Measurements from ENCODE around the gene APC. TPM values are rescaled to one million over a fixed set of nuclear protein-coding genes. Genes with fewer than 3 reads are reported as not detected.

Gene APC
- total and polyA plus RNA-seq, 8 donors = 4.2 to 24.0 (median 14.7) TPM

- WGBS, 2 donors = 94 to 96% methylated on average over 1 of the region's 1 CpG
- TF ChIP-seq CTCF (IDR thresholded peaks at IDR 0.05) = no peak
- intact Hi-C loops (cut with DNase I) = no loop called here
- Histone ChIP-seq H3K27ac (no peak overlapping the region), H3K27me3 (no peaks in the 10 kb centered on the region), H3K36me3 (peaks cover 0 to 14% (median 0%) of the 10 kb centered on the region in 3 donors), H3K4me1 (no peaks in the 10 kb centered on the region), H3K4me3 (no peak overlapping the region), H3K9me3 (no peaks in the 10 kb centered on the region)
- no peak for FAIRE-seq
- DNase-seq = no peak
- no peak for ATAC-seq
These were observed 74.9 kb downstream of the APC start for GRCh38 chr5:112812549-112812948.

GRCh38 chr5:112820246-112820645 is 82.6 kb downstream of the APC start:
- Histone ChIP-seq H3K27ac (no peak overlapping the region), H3K36me3 (peaks cover 0 to 25% (median 4%) of the 10 kb centered on the region in 3 donors), H3K4me1 (no peaks in the 10 kb centered on the region), H3K9me3 (no peaks in the 10 kb centered on the region), H3K27me3 (no peaks in the 10 kb centered on the region), H3K4me3 (no peak overlapping the region)
- TF ChIP-seq CTCF (IDR thresholded peaks at IDR 0.05) = no peak
- no peak for DNase-seq
- FAIRE-seq = no peak
- no peak for ATAC-seq
- WGBS, 2 donors = 90 to 97% methylated on average over 1 of the region's 1 CpG
- intact Hi-C loops (cut with DNase I) = no loop called here

DNA sequence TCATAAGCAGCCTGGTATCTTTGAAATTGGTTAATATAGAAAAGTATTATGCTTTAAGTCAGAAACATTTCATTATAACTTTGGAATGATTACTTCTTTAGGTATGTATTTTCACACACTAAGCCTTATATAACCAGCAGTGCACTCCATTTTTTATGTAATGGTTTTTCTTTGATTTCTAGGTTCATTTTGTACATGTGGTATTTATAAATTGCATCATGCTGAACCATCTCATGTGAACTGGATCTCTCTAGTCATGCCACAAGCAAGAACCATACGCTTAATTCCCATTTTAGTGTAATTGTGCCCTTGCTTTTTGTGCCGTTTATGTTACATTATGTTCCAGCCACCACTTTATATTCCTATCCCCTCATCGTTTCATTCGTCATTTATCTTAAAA is 84.8 kb downstream of the APC start:
- Histone ChIP-seq H3K36me3 (peaks cover 0 to 15% (median 4%) of the 10 kb centered on the region in 3 donors), H3K4me3 (no peak overlapping the region), H3K27me3 (no peaks in the 10 kb centered on the region), H3K27ac (no peak overlapping the region), H3K4me1 (no peaks in the 10 kb centered on the region), H3K9me3 (no peaks in the 10 kb centered on the region)
- 70 to 97% methylated on average over 4 of the region's 4 CpGs for WGBS, 2 donors
- no peak for ATAC-seq
- FAIRE-seq = no peak
- intact Hi-C loops (cut with DNase I) = no loop called here
- no peak for DNase-seq
- no peak for TF ChIP-seq CTCF (IDR thresholded peaks at IDR 0.05)

- H3K4me3 ChIP-seq = no peak overlapping the region
- FAIRE-seq (no peak), ATAC-seq (no peak), DNase-seq (no peak)
- TF ChIP-seq CTCF (IDR thresholded peaks at IDR 0.05) = no peak
- 87 to 91% methylated on average over 2 of the region's 2 CpGs for WGBS, 2 donors
- no peak overlapping the region for H3K27ac ChIP-seq
- no peaks in the 10 kb centered on the region for H3K27me3 ChIP-seq
- intact Hi-C loops (cut with DNase I) = no loop called here
- no peaks in the 10 kb centered on the region for H3K4me1 ChIP-seq
- peaks cover 0 to 20% (median 4%) of the 10 kb centered on the region in 3 donors for H3K36me3 ChIP-seq
- H3K9me3 ChIP-seq = no peaks in the 10 kb centered on the region
These were observed 85.5 kb downstream of the APC start for GRCh38 chr5:112823181-112823580.

DNA sequence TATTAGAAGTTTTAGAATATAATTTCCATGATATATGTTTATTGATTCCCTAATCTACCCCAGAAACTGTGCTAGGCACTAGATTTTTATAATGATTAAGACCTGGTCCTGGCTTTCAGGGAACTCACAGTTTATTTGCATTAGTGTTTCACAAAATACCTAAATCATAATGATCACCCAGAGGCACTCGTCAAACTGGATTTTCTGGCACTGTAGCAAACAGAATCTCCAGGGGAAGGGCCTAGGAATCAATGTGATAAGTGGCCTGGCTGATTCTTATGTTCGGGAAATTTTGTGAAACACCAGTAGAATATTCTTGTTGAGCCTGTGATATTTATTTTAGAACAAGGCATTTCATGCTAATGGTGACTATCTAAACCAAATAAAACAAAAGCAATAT is 86.0 kb downstream of the APC start:
- intact Hi-C loops (cut with DNase I) = no loop called here
- ATAC-seq = no peak
- no peak for FAIRE-seq
- Histone ChIP-seq H3K36me3 (peaks cover 0 to 18% (median 4%) of the 10 kb centered on the region in 3 donors), H3K27ac (no peak overlapping the region), H3K27me3 (no peaks in the 10 kb centered on the region), H3K4me1 (no peaks in the 10 kb centered on the region), H3K4me3 (no peak overlapping the region), H3K9me3 (no peaks in the 10 kb centered on the region)
- no peak for TF ChIP-seq CTCF (IDR thresholded peaks at IDR 0.05)
- no peak for DNase-seq
- 68% methylated on average over 2 of the region's 2 CpGs for WGBS, 2 donors

Data from pancreas (tissue), 10 donors.